Thoracic aorta (tissue), 2 donors: ENCODE data around the gene PFKP. TPM values are rescaled to one million over a fixed set of nuclear protein-coding genes. Genes with fewer than 3 reads are reported as not detected.

Source experiments
- ATAC-seq: fragments of 150-250 bp; one replicate; pipeline ENCODE4 v1.8.0; 2017; ENCODE audit warnings: low read depth; ENCODE audit not compliant: insufficient number of reproducible peaks, low FRiP score
- DNase-seq: peaks from one replicate; pipeline ENCODE4 v3.0.0-alpha.2; 2020; ENCODE audit warnings: low spot score
- H3K27ac ChIP-seq, 2 donors: fragments of 200-600 bp; sonication (generic); 1 replicate in 1 of 2; 2 replicates in 1 of 2; pipeline ENCODE4 v1.5.1; 2016; ENCODE audit warnings: mild to moderate bottlenecking in 2 of 2, moderate library complexity in 2 of 2
- H3K27me3 ChIP-seq: fragments of 200-600 bp; sonication (generic); replicated peaks from 2 replicates; pipeline ENCODE4 v1.6.0; 2016; ENCODE audit warnings: mild to moderate bottlenecking; ENCODE audit not compliant: insufficient read depth
- H3K36me3 ChIP-seq: fragments of 200-600 bp; sonication (generic); one replicate; pipeline ENCODE4 v1.5.1; 2016
- H3K4me1 ChIP-seq, 2 donors: fragments of 200-600 bp; sonication (generic); 1 replicate in 1 of 2; 2 replicates in 1 of 2; pipeline versions ENCODE4 v1.5.1 to v1.6.0; 2016; ENCODE audit warnings: low read depth in 2 of 2, mild to moderate bottlenecking in 1 of 2; ENCODE audit not compliant: control insufficient read depth in 1 of 2
- H3K4me3 ChIP-seq: fragments of 200-600 bp; sonication (generic); 2 replicates; pipeline ENCODE4 v1.5.1; 2016; ENCODE audit warnings: mild to moderate bottlenecking
- H3K9me3 ChIP-seq: fragments of 200-600 bp; sonication (generic); 2 replicates; pipeline ENCODE4 v1.5.1; 2016
- CTCF ChIP-seq: fragments of 200-600 bp; sonication (generic); IDR thresholded peaks from one replicate; pipeline ENCODE4 v1.5.1; 2019; ENCODE audit warnings: antibody characterized with exemption
- total RNA-seq, 2 donors: library from RNA; depleted of rRNA; stranded (reverse); fragments of >200 nt; gene quantifications; one replicate each; pipeline versions ENCODE4 v1.1.0 to v1.2.3, GENCODE V29; 2016

The PFKP gene
- total RNA-seq, 2 donors from 2014 or later = 91.4 to 153 TPM

- H3K27me3 ChIP-seq = no peaks in the 10 kb centered on the region
- H3K27ac ChIP-seq = peak overlapping the region; percentile 85 to 90
- DNase-seq (no peak), ATAC-seq (no peak)
- H3K9me3 ChIP-seq = no peaks in the 10 kb centered on the region
- H3K4me1 ChIP-seq = peaks cover 30 to 50% of the 10 kb centered on the region in 2 donors
- H3K36me3 ChIP-seq = peaks cover 15% of the 10 kb centered on the region
- no peak for TF ChIP-seq CTCF
- peak overlapping the region; percentile 44 for H3K4me3 ChIP-seq
Observed at GRCh38 chr10:3106928-3107425, 39.6 kb downstream of the PFKP start.

- Histone ChIP-seq H3K4me1 (peaks cover 30 to 50% of the 10 kb centered on the region in 2 donors), H3K36me3 (peaks cover 19% of the 10 kb centered on the region), H3K27me3 (no peaks in the 10 kb centered on the region), H3K9me3 (no peaks in the 10 kb centered on the region), H3K4me3 (peak overlapping the region; percentile 44), H3K27ac (peak overlapping the region; percentile 85 to 90)
- no peak for TF ChIP-seq CTCF
- peak; percentile 77 for ATAC-seq
- DNase-seq = peak; percentile 86
Observed at GRCh38 chr10:3107426-3107961, 40.1 kb downstream of the PFKP start.

GRCh38 chr10:3108033-3108432, 40.7 kb downstream of the PFKP start:
- ATAC-seq = no peak
- H3K9me3 ChIP-seq = no peaks in the 10 kb centered on the region
- peaks cover 29 to 45% of the 10 kb centered on the region in 2 donors for H3K4me1 ChIP-seq
- H3K36me3 ChIP-seq = peaks cover 25% of the 10 kb centered on the region
- peak overlapping the region; percentile 44 for H3K4me3 ChIP-seq
- H3K27me3 ChIP-seq = no peaks in the 10 kb centered on the region
- DNase-seq = no peak
- no peak for TF ChIP-seq CTCF
- peak overlapping the region; percentile 85 to 90 for H3K27ac ChIP-seq

GRCh38 chr10:3108575-3109105, 41.3 kb downstream of the PFKP start:
- Histone ChIP-seq H3K36me3 (peaks cover 31% of the 10 kb centered on the region), H3K27ac (peak overlapping the region; percentile 85 to 90), H3K4me1 (peaks cover 23 to 39% of the 10 kb centered on the region in 2 donors), H3K4me3 (no peak overlapping the region), H3K9me3 (no peaks in the 10 kb centered on the region), H3K27me3 (no peaks in the 10 kb centered on the region)
- DNase-seq (no peak), ATAC-seq (no peak)
- no peak for TF ChIP-seq CTCF

GRCh38 chr10:3109196-3109595, 41.8 kb downstream of the PFKP start:
- ATAC-seq (no peak), DNase-seq (no peak)
- TF ChIP-seq CTCF = no peak
- Histone ChIP-seq H3K36me3 (peaks cover 34% of the 10 kb centered on the region), H3K27ac (no peak overlapping the region), H3K4me1 (peaks cover 21 to 33% of the 10 kb centered on the region in 2 donors), H3K4me3 (no peak overlapping the region), H3K9me3 (no peaks in the 10 kb centered on the region), H3K27me3 (no peaks in the 10 kb centered on the region)
